H7 (cell line): ENCODE measurements around the gene PURB. TPM values are rescaled to one million over a fixed set of nuclear protein-coding genes. Genes with fewer than 3 reads are reported as not detected.
"Not testable (repeated sequence)": the region's sequence is repeated elsewhere in the genome, so short reads cannot be mapped to it uniquely, and the experiment has no call there.

Experiments used
- DNase-seq: peaks from one replicate; pipeline ENCODE4 v3.0.0; 2012
- H3K27me3 ChIP-seq: 2 replicates; pipeline ENCODE4 v1.6.0; 2011; ENCODE audit warnings: mild to moderate bottlenecking, low read length; ENCODE audit not compliant: control insufficient read depth, insufficient read depth
- H3K36me3 ChIP-seq: replicated peaks from 2 replicates; pipeline ENCODE4 v1.5.1; 2011; ENCODE audit warnings: low read length; ENCODE audit not compliant: control insufficient read depth, insufficient read depth
- H3K4me3 ChIP-seq: 2 replicates; pipeline ENCODE4 v1.5.1; 2011; ENCODE audit warnings: low read depth, mild to moderate bottlenecking, control low read depth, low read length, moderate library complexity; ENCODE audit not compliant: insufficient read depth
- total RNA-seq: library from RNA; depleted of rRNA; stranded (reverse); fragments of >200 nt; shearing (Covaris generic); gene quantifications from 2 replicates; pipeline ENCODE4 v1.2.3, GENCODE V29; 2014

PURB gene
- total RNA-seq, 1 experiment from 2014 or later = 7.7 TPM

DNA sequence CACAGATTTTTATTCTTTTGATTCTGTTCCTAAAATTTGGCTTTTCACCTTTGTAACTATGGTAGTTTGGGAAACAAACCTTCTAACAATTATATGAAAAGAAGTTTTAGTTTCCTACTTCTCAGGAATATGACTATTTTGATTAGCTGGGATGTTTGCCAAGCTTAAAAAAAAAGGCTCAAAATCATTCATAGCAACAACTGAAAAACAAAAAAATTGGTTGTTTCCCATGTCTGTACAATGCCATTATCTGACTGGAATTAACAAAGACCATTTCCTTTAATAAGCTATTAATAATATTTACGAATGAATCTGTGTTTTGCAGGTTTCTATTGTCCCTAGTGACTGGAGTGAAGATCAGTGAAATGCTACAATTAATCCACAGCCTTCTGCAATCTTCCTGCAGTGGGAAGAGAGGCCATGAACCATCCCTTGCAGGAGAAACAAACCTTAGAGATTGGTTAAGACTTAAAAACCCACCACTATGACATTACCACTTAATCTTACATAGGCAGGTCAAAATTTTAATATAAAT lies 4.2 kb downstream of the PURB start:
- H3K4me3 ChIP-seq = no peak overlapping the region
- H3K27me3 ChIP-seq = no peaks in the 10 kb centered on the region
- H3K36me3 ChIP-seq = no peaks in the 10 kb centered on the region; the same call in none of the 2 replicates
- DNase-seq = no peak

DNA sequence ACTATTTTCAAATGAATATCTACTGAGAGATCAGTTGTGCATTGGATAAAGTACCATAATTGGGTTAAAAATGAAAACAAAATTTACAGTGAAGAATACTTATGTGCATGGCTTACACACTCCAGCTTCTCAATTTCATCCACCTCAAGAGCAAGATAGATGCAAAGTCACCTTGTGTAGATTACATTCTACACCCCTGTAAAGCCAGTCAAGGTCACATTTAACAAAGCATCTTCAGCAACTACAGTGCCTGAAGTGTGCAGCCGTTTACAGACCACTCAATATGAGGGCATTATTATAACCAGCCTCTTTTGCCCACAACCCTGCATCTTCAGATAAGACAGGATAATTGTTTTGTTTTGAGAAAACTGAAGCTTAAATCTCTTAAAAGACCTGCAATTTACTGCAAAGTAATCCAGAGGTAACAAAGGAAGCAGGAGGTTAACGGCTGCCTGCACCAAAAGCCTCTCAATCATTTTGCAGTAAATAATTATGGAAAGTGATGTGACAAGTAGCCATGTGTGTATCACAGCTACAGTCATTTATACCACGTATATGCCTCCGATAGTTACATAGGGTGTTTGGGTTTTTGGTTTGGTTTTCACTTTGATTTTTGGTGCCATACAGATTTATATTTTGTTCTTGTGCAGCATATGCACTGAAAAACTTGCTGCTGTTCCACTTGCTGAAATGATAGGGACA lies 4.9 kb downstream of the PURB start:
- H3K27me3 ChIP-seq = no peaks in the 10 kb centered on the region
- no peaks in the 10 kb centered on the region; the same call in none of the 2 replicates for H3K36me3 ChIP-seq
- DNase-seq = no peak
- H3K4me3 ChIP-seq = no peak overlapping the region

DNA sequence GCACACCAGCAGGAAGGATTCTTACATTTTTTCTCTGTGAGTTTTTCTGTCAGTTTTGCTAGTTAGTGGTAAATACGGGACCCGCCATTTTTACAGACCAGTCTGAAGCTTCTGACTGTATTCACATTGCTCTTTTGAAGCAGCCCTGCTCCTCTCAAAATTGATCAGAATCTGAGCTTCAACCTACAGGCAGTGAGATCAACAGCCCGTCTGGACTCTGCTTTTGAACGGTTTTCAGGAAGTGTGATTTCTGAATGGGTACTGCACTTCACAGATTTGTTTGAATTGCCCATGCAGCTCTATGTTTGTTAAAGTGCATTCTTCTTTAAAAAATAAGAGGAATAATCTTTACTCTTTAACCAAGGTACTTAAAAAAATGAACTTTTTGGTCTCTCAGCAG lies 8.9 kb downstream of the PURB start:
- Histone ChIP-seq H3K36me3 (no peaks in the 10 kb centered on the region; the same call in 1 of the 2 replicates), H3K27me3 (no peaks in the 10 kb centered on the region), H3K4me3 (no peak overlapping the region)
- no peak for DNase-seq

DNA sequence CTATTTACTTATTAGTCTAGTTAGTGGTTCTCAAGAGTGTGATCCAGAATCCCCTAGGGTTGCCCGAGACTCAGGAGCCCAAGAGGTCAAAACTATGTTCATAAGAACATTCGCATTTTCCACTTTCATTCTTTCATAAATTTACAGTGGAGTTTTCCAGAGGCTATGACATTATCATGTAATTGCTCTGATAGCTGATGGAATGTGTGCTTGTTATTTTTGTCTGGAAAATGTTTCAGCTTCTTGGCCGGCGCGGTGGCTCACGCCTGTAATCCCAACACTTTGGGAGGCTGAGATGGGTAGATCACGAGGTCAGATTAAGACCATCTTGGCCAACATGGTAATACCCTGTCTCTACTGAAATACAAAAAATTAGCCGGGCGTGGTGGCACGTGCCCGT lies 10.1 kb downstream of the PURB start:
- H3K36me3 ChIP-seq = no peaks in the 10 kb centered on the region; the same call in 1 of the 2 replicates

DNA sequence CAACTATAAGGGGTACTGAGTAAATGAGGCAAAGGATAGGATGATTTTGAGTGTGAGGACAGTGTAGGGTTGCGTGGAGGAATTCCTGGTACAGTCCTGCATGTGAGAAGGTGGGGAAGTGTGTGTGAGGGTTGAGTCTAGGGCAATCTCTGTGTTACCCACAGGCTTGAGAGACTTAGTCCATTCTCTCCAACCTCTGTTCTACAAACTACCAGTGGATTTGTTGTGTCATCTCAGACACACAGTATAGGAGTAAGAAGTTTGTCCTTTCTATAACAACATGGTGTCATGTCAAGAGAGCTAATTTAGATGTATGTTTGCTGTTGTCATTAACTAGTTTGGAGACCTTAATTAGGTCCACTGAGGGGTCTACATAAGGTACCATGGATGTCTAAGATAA lies 12.5 kb downstream of the PURB start:
- DNase-seq = no peak
- no peak overlapping the region for H3K4me3 ChIP-seq
- no peaks in the 10 kb centered on the region for H3K36me3 ChIP-seq
- no peaks in the 10 kb centered on the region for H3K27me3 ChIP-seq

More for the DNA sequence above, 10.1 kb downstream of the PURB start:
- no peak for DNase-seq
- Histone ChIP-seq H3K4me3 (no peak overlapping the region), H3K27me3 (no peaks in the 10 kb centered on the region)

DNA sequence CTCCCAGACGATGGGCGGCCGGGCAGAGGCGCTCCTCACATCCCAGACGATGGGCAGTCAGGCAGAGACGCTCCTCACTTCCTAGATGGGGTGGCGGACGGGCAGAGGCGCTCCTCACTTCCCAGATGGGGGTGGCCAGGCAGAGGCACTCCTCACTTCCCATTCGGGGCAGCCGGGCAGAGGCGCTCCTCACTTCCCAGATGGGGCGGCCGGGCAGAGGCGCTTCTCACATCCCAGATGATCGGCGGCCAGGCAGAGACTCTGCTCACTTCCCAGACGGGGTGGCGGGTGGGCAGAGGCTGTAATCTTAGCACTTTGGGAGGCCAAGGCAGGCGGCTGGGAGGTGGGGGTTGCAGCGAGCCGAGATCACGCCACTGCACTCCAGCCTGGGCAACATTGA lies 13.4 kb downstream of the PURB start:
- H3K4me3 ChIP-seq, DNase-seq, H3K27me3 ChIP-seq, H3K36me3 ChIP-seq: not testable (repeated sequence)

DNA sequence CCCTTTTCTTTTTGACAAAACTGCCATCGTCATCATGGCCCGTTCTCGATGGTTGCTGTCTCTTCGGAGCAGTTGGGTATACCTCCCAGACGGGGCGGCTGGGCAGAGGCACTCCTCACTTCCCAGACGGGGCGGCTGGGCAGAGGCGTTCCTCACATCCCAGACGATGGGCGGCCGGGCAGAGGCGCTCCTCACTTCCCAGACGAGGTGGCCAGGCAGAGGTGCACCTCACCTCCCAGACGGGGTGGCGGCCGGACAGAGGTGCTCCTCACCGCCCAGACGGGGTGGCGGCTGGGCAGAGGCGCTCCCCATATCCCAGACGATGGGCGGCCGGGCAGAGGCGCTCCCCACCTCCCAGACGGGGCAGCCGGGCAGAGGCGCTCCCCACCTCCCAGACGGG lies 14.6 kb downstream of the PURB start:
- not testable (repeated sequence) for H3K4me3 ChIP-seq, H3K36me3 ChIP-seq, DNase-seq, H3K27me3 ChIP-seq

DNA sequence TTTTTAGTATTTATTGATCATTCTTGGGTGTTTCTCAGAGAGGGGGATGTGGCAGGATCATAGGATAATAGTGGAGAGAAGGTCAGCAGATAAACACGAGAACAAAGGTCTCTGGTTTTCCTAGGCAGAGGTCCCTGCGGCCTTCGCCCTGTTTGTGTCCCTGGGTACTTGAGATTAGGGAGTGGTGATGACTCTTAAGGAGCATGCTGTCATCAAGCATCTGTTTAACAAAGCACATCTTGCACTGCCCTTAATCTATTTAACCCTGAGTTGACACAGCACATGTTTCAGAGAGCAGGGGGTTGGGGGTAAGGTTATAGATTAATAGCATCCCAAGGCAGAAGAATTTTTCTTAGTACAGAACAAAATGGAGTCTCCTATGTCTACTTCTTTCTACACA lies 15.0 kb downstream of the PURB start:
- H3K27me3 ChIP-seq, H3K36me3 ChIP-seq, DNase-seq, H3K4me3 ChIP-seq: not testable (repeated sequence)

DNA sequence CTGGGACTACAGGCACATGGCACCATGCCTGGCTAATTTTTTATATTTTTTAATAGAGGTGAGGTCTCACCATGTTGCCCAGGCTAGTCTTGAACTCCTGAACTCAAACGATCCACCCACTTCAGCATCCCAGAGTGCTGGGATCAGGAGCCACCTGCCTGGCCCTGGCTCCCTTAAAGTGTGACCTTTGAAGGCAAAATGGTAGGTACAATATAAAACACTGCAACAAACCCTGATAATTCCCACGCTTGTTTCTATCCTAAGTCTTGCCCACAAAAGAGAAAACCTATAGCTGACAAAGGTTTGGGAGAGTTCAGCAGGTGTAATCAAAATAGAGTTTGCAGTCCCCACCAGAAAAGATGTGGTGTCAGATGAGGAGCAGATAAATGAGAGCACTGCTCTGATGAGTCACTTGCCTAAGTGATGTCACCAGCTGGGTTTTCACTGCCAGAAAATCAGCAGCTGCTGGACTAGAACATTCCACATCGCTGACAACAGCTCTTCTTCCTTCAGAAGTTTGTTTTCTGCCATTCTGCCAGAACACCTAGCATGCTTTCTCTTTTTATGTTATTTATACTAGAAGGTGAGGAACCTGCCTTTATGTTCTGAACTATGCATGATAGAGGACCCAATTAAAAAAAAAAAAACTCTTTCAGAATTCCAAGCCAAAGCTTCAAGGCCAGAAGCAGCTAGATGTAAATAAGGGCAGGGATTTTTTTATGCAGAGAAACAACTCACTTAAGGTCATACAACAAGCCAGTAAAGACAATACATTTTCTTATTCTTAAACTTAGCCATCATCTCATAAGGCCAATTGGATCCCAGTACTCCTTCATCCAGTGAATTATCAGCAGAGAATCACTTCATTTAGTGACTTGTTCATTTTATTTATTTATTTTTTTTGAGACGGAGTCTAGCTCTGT lies 18.0 kb downstream of the PURB start:
- DNase-seq = no peak
- no peaks in the 10 kb centered on the region for H3K36me3 ChIP-seq
- no peaks in the 10 kb centered on the region for H3K27me3 ChIP-seq
- H3K4me3 ChIP-seq = no peak overlapping the region

DNA sequence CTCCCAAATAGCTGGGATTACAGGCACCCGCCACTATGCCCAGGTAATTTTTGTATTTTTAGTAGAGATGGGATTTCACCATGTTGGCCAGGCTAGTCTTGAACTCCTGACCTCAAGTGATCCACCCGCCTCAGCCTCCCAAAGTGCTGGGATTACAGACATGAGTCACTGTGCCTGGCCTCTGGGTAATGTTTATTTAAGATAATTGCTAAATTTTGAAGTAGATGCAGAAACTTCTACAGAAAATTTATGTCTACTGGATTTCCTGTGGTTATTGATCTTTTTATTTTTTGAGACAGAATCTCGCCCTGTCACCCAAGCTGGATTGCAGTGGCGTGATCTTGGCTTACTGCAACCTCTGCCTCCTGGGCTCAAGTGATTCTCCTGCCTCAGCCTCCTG lies 23.4 kb downstream of the PURB start:
- DNase-seq, H3K4me3 ChIP-seq, H3K27me3 ChIP-seq, H3K36me3 ChIP-seq: not testable (repeated sequence)

DNA sequence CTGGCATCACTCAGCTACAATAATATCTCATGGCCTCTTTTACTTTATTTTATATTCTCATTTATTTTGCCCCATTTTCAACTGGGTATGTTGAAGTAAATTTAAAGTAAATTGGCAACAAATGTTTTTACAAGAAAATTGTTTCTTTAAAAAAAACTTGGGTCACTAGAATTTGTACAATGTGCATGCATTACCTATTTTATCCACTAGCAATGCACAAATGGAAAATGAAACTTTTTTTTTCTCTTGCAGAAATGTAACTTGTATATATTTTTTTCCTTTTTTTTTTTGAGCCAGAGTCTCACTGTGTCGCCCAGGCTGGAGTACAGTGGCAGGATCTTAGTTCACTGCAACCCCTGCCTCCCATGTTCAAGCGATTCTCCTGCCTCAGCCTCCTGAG lies 27.2 kb downstream of the PURB start:
- Histone ChIP-seq H3K27me3 (no peaks in the 10 kb centered on the region), H3K4me3 (no peak overlapping the region), H3K36me3 (no peaks in the 10 kb centered on the region)
- DNase-seq = no peak

DNA sequence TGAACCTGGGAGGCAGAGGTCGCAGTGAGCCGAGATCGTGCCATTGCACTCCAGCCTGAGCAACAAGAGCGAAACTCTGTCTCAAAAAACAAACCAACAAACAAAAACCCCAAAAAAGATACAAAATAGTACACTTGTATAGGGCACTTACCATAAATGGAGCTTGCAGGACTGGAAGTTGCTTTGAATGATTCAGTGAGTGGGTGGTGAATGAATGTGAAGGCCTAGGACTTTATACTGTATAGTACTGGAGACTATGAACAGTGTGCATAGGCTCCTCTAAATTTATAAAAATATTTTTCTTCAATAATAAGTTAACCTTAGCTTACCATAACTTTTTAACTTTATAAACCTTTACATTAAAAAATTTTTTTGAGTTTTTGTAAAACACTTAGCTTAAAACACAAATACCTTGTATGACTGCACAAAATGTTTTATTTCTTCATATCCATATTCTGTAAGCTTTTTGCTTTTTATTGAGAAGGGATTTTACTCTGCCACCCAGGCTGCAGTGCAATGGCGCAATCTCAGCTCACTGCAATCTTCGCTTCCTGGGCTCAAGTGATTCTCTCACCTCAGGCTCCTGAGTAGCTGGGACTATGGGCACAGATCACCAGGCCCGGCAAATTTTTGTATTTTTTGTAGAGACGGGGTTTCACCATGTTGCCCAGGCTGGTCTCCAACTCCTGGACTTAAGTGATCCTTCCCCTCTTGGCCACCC lies 30.5 kb downstream of the PURB start:
- no peaks in the 10 kb centered on the region for H3K36me3 ChIP-seq
- no peak overlapping the region for H3K4me3 ChIP-seq
- DNase-seq = no peak
- no peaks in the 10 kb centered on the region for H3K27me3 ChIP-seq

DNA sequence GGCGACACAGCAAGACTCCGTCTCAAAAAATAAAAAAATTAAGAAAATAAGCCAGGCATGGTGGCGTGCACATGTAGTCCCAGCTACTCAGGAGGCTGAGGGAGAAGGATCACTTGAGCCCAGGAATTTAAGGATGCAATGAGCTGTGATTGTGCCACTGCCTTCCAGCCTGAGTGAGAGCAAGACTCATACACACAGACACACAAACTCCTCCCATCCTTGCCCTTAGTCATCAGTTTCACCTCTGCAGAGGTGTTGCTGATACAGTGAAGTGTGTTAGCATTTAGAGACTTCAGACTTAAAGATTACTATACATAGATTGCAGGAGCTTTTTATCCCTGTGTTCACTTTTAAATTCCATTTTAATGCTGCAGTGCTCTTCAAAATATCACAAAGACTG lies 31.9 kb downstream of the PURB start:
- Histone ChIP-seq H3K4me3 (no peak overlapping the region), H3K27me3 (no peaks in the 10 kb centered on the region), H3K36me3 (no peaks in the 10 kb centered on the region)
- no peak for DNase-seq

DNA sequence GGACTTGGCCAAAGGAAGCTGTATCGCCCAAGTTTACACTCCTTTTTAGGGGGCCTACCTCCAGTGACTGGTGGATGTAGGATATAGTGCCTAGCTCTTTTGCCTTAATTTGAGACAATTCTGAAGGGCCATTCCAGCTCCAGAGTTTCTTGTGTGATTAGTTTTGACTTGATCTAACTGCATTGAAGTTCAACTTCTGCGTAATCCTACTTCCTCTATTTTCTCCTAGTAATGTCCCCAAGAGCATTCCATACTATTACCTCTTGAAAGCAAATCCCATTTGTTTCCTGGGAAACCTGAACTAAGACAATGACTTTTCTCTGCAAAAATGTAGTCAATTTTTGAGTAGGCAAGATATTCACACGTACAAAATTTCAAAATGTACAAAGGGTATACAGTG lies 32.7 kb downstream of the PURB start:
- DNase-seq = no peak
- Histone ChIP-seq H3K36me3 (no peaks in the 10 kb centered on the region), H3K27me3 (no peaks in the 10 kb centered on the region), H3K4me3 (no peak overlapping the region)
